ENCODE measurements around the gene EIF3A.
"Not testable (repeated sequence)": the region's sequence is repeated elsewhere in the genome, so short reads cannot be mapped to it uniquely, and the experiment has no call there.

The EIF3A gene

GRCh38 chr10:119080521-119081259, at the start of gene EIF3A:
Gene EIF3A (minus strand): TSS chr10:119080817. CDS start chr10:119080676, 141 bp downstream.
- peak; percentile 72 to 88 (median 82) for DNase-seq (ENCODE audit: low read depth in 4 of 4, low spot score in 1 of 4)

- DNase-seq (ENCODE audit: low read depth in 4 of 4, low spot score in 1 of 4) = no peak
These were observed 49.1 kb upstream of the EIF3A start for GRCh38 chr10:119129721-119130120.

GRCh38 chr10:119125942-119126341, 45.3 kb upstream of the EIF3A start:
- no peak for DNase-seq (ENCODE audit: low read depth in 4 of 4, low spot score in 1 of 4)

GRCh38 chr10:119120875-119121274, 40.3 kb upstream of the EIF3A start:
- no peak for DNase-seq (ENCODE audit: low read depth in 4 of 4, low spot score in 1 of 4)

GRCh38 chr10:119120413-119120867, 39.8 kb upstream of the EIF3A start:
- DNase-seq (ENCODE audit: low read depth in 4 of 4, low spot score in 1 of 4) = no peak

DNA sequence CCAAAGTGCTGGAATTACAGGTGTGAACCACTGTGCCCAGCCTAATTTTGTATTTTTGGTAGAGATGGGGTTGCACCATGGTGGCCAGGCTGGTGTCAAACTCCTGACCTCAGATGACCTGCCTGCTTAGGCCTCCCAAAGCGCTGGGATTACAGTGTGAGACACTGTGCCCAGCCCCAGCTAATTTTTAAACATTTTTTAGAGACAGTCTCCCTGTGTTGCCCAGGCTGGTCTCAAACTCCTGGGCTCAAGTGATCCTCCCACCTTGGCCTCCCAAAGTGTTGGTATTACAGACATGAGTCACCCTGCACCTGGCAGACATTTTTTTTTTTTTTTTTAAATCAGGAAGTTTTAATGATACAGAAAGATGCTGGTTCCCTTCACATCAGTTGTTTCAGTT, 38.8 kb upstream of the EIF3A start:
- DNase-seq (ENCODE audit: low read depth in 4 of 4, low spot score in 1 of 4) = no peak

- no peak for DNase-seq (ENCODE audit: low read depth in 4 of 4, low spot score in 1 of 4)
These were observed 37.6 kb upstream of the EIF3A start for GRCh38 chr10:119118231-119118630.

- DNase-seq (ENCODE audit: low read depth in 4 of 4, low spot score in 1 of 4) = no peak
These were observed 35.8 kb upstream of the EIF3A start for GRCh38 chr10:119116326-119116951.

GRCh38 chr10:119115926-119116325, 35.3 kb upstream of the EIF3A start:
- DNase-seq (ENCODE audit: low read depth in 4 of 4, low spot score in 1 of 4) = no peak

- DNase-seq (ENCODE audit: low read depth in 4 of 4, low spot score in 1 of 4) = no peak
These were observed 33.4 kb upstream of the EIF3A start for GRCh38 chr10:119113751-119114732.

DNA sequence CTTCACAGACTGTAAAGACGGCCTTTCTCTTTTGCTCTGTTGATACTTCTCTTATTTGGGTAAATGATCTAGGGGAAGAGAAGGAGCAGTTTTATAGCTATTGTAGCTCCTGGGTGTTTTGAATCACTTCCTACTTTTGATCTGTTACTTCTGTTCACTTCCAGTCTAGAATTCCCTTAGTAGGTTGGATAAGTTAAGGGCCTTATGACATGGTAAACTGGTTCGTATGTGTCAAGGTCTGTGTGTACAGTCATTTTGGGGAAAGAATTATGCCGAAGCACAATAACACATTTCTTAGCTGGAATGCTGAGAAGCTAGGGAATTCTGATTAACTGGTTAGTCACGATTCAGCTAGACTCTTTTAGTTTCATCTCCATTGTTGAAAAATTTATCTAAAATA, 31.4 kb upstream of the EIF3A start:
- no peak for DNase-seq (ENCODE audit: low read depth in 4 of 4, low spot score in 1 of 4)

DNA sequence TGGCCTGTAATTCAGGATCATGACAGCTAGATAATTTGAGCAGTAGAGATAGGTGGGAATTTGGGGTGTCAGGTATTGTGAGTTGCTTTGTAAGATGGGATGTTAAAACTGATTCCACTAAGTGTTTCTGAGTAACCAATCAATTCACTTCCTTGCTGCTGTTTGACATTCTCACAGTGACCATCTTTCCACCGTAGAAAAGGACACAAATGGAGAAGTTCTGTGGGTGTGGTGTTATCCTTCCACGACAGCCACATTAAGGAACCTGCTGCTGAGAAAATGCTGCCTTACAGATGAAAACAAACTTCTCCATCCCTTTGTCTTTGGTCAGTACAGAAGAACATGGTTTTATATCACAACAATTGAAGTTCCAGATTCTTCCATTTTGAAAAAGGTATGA, 27.2 kb upstream of the EIF3A start:
- DNase-seq (ENCODE audit: low read depth in 4 of 4, low spot score in 1 of 4) = not testable (repeated sequence)

- not testable (repeated sequence) for DNase-seq (ENCODE audit: low read depth in 4 of 4, low spot score in 1 of 4)
These were observed 26.5 kb upstream of the EIF3A start for GRCh38 chr10:119107106-119107505.

DNA sequence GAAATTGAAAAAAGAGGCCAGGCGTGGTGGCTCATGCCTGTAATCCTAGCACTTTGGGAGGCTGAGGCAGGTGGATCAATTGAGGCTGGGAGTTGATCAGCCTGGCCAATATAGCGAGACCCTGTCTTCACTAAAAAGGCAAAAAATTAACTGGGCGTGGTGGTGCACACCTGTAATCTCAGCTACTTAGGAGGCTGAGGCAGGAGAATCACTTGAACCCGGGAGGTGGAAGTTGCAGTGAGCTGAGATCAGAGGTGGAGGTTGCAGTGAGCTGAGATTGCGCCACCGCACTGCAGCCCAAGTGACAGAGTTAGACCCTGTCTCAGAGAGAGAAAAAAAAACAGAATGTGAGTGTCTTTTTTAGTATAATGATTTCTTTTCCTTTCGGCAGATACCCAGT, 25.3 kb upstream of the EIF3A start:
- not testable (repeated sequence) for DNase-seq (ENCODE audit: low read depth in 4 of 4, low spot score in 1 of 4)

GRCh38 chr10:119105155-119105554, 24.5 kb upstream of the EIF3A start:
- no peak for DNase-seq (ENCODE audit: low read depth in 4 of 4, low spot score in 1 of 4)

GRCh38 chr10:119104654-119105015, 24.0 kb upstream of the EIF3A start:
- no peak for DNase-seq (ENCODE audit: low read depth in 4 of 4, low spot score in 1 of 4)

GRCh38 chr10:119103903-119104653, 23.5 kb upstream of the EIF3A start, which contains the start of gene DENND10:
Gene DENND10 (plus strand): TSS chr10:119104113. CDS start chr10:119104143, 30 bp downstream.
- peak; percentile 50 to 72 (median 68) for DNase-seq (ENCODE audit: low read depth in 4 of 4, low spot score in 1 of 4)

DNA sequence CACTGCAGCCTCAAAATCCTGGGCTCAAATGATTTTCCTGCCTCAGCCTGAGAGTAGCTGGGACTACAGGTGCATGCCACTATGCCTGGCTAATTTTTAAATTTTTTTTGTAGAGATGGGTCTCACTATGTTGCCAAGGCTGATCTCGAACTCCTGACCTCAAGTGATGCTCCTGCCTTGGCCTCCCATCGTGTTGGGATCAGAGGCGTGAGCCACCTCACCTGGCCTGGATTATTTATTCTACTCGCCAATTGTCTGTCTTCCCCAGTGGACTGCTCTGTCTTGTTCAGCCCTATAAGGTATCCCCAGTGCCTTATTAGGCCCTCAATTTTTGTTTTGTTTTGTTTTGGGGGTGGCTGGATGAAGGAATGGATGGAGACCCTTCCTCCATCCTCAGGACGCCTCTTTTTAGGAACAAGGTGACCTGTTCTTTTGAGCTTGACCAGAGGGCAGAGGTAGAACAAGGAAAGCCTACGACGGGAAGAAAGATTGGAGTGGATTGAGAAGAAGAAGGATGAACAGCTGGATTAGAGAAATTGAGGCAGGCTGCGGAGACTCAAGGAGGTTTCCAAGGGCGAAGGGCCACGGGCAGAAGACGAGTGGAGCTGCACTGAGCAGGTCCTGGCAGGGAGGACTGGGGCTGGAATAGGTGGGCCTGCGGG, 22.8 kb upstream of the EIF3A start:
- DNase-seq (ENCODE audit: low read depth in 4 of 4, low spot score in 1 of 4) = no peak

- DNase-seq (ENCODE audit: low read depth in 4 of 4, low spot score in 1 of 4) = no peak
These were observed 20.9 kb upstream of the EIF3A start for GRCh38 chr10:119101366-119102098.
